ENCODE results near the gene CCM2.

Gene CCM2

DNA sequence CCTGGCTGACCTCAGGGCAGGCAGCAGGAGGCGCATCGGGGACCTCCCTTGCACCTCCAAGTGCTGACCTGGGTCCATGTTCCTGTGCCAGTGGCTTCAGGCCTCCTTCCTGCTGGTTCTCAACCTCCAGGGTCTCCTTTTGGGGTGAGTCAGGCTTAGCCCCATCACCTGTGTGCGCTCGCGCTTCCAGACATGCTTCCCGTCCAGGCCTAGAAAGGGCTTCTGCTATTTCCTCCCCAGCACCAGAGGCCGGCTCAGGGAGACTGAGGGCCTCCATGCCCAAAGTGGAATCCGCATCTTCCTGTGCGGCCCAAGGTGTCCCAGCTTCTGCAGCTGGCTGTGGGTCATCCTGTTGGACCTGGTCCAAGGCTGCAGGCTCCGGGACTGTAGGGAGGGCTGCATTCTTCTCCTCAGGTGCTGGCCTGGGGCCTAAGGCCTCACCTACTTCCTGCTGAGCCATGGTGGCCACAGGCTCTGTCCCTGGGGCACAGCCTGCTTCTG is 82.9 kb downstream of the CCM2 start:
- TF ChIP-seq, protein P1, sequence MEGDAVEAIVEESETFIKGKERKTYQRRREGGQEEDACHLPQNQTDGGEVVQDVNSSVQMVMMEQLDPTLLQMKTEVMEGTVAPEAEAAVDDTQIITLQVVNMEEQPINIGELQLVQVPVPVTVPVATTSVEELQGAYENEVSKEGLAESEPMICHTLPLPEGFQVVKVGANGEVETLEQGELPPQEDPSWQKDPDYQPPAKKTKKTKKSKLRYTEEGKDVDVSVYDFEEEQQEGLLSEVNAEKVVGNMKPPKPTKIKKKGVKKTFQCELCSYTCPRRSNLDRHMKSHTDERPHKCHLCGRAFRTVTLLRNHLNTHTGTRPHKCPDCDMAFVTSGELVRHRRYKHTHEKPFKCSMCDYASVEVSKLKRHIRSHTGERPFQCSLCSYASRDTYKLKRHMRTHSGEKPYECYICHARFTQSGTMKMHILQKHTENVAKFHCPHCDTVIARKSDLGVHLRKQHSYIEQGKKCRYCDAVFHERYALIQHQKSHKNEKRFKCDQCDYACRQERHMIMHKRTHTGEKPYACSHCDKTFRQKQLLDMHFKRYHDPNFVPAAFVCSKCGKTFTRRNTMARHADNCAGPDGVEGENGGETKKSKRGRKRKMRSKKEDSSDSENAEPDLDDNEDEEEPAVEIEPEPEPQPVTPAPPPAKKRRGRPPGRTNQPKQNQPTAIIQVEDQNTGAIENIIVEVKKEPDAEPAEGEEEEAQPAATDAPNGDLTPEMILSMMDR (IDR thresholded peaks at IDR 0.05): no peak
- Histone ChIP-seq H3K4me2 (ENCODE audit: low read length) (no peak overlapping the region), H3K36me3 (ENCODE audit: control insufficient read depth, insufficient read depth, low read length) (no peaks in the 10 kb centered on the region), H3K79me2 (no peaks in the 10 kb centered on the region), H3K4me3 (ENCODE audit: low read depth, low read length) (no peak overlapping the region), H3K27ac (no peak overlapping the region), H3K9ac (no peak overlapping the region), H3K4me1 (no peaks in the 10 kb centered on the region), H3K27me3 (ENCODE audit: control insufficient read depth, insufficient read depth, low read length) (no peaks in the 10 kb centered on the region), H2AFZ (no peak overlapping the region), H3K9me3 (ENCODE audit: control insufficient read depth, low read length) (no peaks in the 10 kb centered on the region)

DNA sequence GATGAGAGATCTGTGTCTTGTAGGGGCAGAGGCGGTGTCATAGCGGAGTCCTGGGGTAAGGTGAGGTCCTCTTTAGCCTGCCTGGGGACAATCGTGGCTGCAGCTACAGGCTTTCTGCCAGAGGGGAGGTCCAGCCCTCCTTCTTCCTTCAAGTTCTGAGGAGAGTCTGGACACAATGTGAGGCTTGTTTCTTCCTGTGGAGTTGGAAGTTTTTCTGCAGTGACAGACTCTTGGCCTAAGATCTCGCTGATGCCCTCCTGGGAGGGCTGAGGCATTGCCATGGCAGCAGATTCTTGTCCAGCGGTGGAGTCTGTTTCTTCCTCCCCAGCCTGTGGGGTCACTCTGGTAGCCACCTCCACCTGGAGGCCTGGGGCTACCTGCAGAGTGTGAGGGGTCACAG is 84.3 kb downstream of the CCM2 start:
- no peak overlapping the region for H3K4me2 ChIP-seq (ENCODE audit: low read length)
- H3K4me3 ChIP-seq (ENCODE audit: low read depth, low read length): no peak overlapping the region
- no peaks in the 10 kb centered on the region for H3K9me3 ChIP-seq (ENCODE audit: control insufficient read depth, low read length)
- no peaks in the 10 kb centered on the region for H3K4me1 ChIP-seq
- no peak overlapping the region for H2AFZ ChIP-seq
- H3K27me3 ChIP-seq (ENCODE audit: control insufficient read depth, insufficient read depth, low read length): no peaks in the 10 kb centered on the region
- TF ChIP-seq, protein P1 (IDR thresholded peaks at IDR 0.05): no peak
- no peaks in the 10 kb centered on the region for H3K36me3 ChIP-seq (ENCODE audit: control insufficient read depth, insufficient read depth, low read length)
- H3K27ac ChIP-seq: no peak overlapping the region
- no peak overlapping the region for H3K9ac ChIP-seq
- no peaks in the 10 kb centered on the region for H3K79me2 ChIP-seq

DNA sequence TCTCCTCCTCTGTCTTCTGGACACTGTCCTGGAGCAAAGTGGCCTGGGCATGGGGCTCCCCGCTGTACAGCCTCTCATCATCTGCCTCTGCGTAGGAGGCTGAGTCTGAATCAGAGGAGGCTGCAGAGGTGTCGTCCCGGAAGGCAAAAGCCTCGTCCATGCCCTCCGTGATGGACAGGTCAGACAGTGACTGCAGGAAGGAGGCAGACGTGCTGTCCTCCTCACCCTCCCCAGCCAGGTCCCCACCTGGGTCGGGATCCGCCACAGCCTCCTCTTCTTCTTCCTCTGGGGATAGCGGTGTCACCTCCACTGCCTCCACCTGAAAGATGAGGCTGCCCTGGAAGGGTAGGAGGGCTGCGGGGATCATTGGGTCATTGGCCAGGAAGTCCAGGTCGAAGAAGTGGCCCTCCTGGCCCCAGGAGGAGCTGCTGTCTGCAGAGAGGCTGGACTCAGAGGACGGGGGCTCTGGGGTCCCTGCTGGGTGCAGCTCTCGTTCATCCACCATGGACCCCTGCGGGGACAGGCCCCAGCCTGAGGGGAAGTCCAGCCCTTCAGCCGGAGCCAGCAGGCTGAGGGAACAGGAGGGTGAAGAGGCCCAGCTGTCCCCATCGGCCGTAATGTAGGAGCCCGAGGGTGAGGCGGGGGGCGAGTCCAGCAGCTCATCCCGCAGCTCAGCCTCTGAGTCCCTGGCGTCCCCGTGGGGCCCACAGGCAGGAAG is 85.1 kb downstream of the CCM2 start:
- H2AFZ ChIP-seq: no peak overlapping the region
- H3K27me3 ChIP-seq (ENCODE audit: control insufficient read depth, insufficient read depth, low read length): no peaks in the 10 kb centered on the region
- H3K27ac ChIP-seq: no peak overlapping the region
- no peaks in the 10 kb centered on the region for H3K4me1 ChIP-seq
- no peak overlapping the region for H3K4me3 ChIP-seq (ENCODE audit: low read depth, low read length)
- no peaks in the 10 kb centered on the region for H3K79me2 ChIP-seq
- no peak overlapping the region for H3K9ac ChIP-seq
- no peak overlapping the region for H3K4me2 ChIP-seq (ENCODE audit: low read length)
- TF ChIP-seq, protein P1 (IDR thresholded peaks at IDR 0.05): no peak
- no peaks in the 10 kb centered on the region for H3K36me3 ChIP-seq (ENCODE audit: control insufficient read depth, insufficient read depth, low read length)
- no peaks in the 10 kb centered on the region for H3K9me3 ChIP-seq (ENCODE audit: control insufficient read depth, low read length)

DNA sequence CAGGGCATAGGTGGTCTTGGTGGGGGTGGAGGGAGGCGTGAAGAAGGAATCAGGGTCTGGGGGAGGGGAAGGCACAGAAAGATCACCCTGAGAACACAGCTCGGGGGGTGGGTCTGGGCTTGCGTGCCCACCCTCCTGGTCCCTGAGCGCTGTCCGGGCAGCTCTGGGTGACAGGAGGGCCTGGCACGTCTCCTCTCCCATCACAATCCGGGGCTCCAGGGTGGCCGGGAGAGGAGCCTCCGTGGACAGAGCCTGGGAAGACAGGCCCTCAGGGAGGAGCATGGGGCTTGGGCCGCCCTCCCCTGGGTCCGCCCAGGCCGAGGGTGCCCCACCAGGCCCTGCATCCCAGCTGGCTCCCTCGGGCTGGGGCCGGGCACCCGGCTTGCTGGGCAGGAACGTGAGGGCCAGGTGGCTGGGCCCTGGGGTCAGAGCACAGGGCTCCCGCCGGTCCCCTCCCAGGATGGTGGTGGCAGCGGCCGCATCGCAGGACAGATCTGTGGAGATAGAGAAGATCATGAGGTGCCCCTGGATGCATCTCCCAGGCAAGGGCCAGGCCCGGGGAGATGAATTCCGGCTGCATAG is 85.7 kb downstream of the CCM2 start:
- TF ChIP-seq, protein P1 (IDR thresholded peaks at IDR 0.05): no peak
- H3K4me2 ChIP-seq (ENCODE audit: low read length): no peak overlapping the region
- no peaks in the 10 kb centered on the region for H3K36me3 ChIP-seq (ENCODE audit: control insufficient read depth, insufficient read depth, low read length)
- no peaks in the 10 kb centered on the region for H3K4me1 ChIP-seq
- no peaks in the 10 kb centered on the region for H3K27me3 ChIP-seq (ENCODE audit: control insufficient read depth, insufficient read depth, low read length)
- no peaks in the 10 kb centered on the region for H3K9me3 ChIP-seq (ENCODE audit: control insufficient read depth, low read length)
- H3K4me3 ChIP-seq (ENCODE audit: low read depth, low read length): no peak overlapping the region
- no peak overlapping the region for H3K9ac ChIP-seq
- no peaks in the 10 kb centered on the region for H3K79me2 ChIP-seq
- no peak overlapping the region for H3K27ac ChIP-seq
- H2AFZ ChIP-seq: no peak overlapping the region

Data from parathyroid adenoma (tissue), 2 donors.